GM18909 (cell line): ENCODE measurements around the gene XPR1.
"Not testable (repeated sequence)": the region's sequence is repeated elsewhere in the genome, so short reads cannot be mapped to it uniquely, and the experiment has no call there.

Experiments used
- ATAC-seq: cut with Tn5 transposase; IDR thresholded peaks from one replicate; pipeline ENCODE4 v1.9.1; 2021; ENCODE audit warnings: mild to moderate bottlenecking; ENCODE audit not compliant: unreplicated experiment, poor library complexity

XPR1 gene

DNA sequence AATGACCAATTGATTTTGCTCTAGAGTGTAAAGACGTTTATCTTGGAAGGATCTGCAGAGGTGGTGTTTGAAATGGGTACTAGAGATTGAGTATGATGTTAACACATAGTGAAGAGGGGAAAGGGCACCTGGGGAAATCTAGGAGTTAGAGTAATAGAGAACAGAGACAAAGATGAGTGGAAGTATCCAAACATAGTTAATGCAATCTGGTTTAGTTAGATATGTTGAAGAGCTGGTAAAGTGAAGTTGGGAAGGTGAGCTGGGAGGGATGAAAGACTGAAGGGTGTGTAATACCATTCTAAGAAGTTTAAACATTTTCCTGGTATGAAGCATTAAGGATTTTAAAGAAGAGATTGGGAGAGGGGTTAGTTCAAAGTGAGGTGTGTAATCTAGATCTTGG, 11.0 kb downstream of the XPR1 start:
- no peak for ATAC-seq

DNA sequence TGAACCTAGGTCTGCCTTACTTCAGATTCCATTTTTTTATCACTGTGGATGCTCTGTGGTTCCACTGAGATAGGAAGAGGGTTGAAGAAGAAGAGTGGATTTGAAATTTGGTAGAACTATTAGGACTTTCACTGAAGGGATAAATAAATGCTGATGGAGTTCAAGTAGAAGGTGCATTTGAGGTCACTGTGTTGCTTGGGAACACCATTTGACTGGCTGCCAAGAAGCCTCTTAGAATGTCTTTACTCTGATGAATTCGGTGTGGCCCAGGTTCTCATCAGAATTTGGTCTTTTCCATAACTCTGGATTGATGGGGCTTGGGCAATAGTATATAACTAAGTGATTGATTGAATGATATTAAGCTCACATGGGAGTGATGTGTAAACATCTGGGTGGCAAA, 11.9 kb downstream of the XPR1 start:
- ATAC-seq: no peak

- ATAC-seq: no peak
Measured at GRCh38 chr1:180644526-180645192, 12.8 kb downstream of the XPR1 start.

DNA sequence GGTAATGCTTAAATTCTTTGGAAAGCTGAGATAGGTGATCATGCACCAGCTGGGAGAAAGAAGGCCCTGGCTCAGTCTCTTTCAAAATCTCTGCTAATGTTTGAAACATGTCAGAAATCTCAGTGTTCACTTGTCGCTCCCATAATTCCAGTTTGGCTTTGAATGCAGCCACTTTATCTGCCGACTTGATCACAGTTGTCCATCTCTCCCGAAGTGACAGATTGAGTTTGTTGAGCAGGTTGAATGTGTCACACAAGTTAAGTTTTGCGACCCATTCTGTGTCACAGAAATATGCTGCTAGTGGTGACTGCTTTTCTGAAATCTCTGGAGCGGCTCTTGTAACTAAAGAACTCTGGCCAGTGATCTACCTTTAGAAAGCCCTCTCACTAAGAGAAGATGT, 13.4 kb downstream of the XPR1 start:
- ATAC-seq: not testable (repeated sequence)

DNA sequence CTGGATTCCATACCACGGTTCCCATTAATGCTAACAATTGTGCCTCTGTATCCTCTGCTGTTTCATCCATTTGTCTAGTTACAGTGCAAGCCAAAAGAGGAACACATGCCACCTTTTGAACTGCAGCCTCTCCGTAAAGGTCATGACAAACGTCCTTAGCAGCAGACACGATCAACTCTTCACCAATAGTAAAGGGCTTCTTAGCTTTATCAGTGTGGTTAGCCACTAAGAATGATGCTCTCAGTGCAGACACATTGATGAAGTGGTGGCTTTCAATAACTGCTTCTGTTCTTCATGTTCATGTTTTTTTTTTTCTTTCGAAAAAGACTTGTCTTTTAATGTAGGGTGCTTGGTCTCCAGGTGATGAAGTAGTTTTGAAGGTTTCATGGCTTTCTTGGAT, 14.3 kb downstream of the XPR1 start:
- no peak for ATAC-seq

DNA sequence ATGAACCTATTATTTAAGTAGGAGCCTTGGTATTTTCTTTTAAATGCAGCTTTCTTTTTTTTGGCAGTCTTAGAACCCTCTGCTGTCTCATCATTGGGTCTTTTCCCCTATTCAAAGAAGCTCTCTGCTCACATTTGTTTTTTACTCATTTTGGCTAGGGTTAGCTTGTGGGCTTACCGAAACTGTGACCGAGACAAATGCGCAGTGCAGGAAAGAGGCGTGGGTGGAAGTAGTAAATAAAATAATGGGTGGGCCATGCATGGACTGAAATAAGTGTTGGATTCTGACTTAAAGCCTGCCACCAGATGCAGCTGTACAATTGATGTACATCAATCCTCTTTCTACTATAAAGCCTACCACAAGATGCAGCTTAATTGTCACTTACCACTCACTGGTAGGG, 14.7 kb downstream of the XPR1 start:
- ATAC-seq: no peak

DNA sequence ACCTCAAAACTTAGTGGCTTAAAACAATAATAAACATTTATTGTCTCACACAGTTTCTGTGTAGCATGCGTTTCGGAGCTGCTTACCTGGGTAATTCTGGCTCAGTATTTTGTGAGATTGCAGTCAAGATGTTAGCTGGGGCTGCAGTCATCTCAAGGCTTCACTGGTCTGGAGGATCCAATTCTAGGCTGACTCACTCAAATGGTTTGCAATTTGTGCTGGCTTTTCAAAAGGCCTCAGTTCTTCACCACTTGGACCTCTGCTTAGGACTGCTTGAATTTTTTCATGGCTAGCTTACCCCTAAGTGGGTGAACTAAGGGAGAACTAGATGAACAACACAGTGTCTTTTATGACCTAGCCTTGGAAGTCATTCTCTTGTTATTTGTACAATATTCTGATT, 21.0 kb downstream of the XPR1 start:
- ATAC-seq: no peak

GRCh38 chr1:180662709-180663108, 30.9 kb downstream of the XPR1 start:
- ATAC-seq: no peak

GRCh38 chr1:180670681-180671080, 38.9 kb downstream of the XPR1 start:
- ATAC-seq: no peak

DNA sequence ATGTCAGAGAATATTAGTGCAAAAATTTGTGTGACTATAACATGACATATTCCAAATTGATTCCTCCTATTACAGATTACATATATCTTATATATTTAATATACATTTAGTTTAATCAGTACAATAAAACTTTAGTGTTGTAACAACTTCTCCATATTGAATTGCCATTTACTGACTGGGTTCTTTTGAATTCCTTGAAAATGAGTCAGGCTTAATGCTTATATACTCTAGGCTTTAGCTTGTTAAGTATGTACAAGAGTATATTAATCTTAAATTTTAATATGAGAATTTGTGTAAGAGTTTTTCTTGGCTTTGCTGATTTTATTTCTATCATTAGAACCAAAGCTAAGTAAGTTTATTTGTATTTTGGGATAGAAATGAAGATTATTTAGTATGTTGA, 40.3 kb downstream of the XPR1 start:
- no peak for ATAC-seq

- ATAC-seq: no peak
Measured at GRCh38 chr1:180672505-180672904, 40.7 kb downstream of the XPR1 start.

GRCh38 chr1:180674603-180675530, 43.0 kb downstream of the XPR1 start:
- no peak for ATAC-seq

DNA sequence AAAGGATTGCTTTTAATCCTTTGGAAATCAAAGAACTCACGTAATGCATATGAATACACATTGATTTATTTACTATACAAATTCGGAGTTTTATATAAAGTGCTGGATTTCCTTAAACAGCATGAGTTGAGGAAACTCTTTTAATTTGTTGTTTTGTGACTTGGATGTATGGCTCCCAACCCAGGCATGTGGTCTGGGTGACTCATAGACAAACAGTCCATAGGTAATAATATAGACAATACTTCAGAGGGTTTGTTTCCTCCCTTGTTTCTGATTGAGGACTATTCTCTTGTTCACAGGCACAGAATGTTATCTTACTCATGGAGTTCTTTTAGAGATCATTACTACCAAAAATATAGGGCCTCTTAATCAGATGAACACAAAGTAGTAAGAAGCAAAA, 43.8 kb downstream of the XPR1 start:
- ATAC-seq: no peak

DNA sequence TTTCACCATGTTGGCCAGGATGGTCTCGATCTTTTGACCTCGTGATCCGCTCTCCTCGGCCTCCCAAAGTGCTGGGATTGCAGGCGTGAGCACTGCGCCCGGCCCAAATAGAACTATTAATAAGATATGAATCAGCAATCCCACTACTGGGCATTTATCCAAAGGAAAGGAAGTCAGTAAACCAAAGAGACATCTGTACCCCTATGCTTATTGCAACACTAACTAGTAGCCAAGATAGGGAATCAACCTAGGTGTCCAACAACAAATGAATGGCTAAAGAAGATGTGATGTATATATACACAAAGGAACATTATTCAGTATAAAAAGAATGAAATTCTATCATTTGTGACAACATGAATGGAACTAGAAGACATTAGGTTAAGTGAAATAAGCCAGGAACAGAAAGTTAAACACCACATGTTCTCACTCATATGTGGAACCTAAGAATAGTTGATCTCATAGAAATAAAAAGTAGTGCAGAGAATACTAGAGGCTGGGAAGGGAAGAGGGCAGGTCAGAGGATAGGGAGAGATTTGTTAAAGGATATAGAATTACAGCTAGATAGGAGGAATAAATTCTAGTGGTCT, 48.8 kb downstream of the XPR1 start:
- no peak for ATAC-seq

GRCh38 chr1:180683117-180683516, 51.3 kb downstream of the XPR1 start:
- not testable (repeated sequence) for ATAC-seq

DNA sequence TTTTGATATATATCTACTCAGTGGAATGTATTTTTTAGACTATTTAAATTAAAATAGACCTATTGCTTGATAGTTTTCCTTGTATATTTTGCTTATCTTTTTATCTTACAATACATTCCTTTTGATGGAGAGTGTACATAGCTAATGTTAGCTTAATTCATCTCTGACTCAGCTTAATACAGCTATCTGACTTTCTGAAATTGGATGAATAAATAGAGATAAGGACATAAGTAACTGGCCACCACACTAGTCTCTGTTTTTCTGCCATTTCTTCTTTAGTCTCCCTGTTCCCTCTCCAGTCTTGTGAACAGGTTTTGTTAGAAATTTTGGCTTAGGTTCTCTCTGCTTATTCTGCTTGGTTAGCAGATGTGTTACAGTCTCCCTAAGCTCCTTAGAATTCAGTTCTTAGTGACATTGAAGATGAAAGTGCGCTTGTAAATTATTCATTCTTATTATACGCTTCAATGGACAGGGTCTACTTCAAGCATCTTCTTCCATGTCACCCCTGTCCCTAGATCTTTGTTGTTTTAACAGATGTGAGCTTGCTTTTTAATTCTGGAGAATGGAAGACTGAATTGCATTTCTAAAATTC, 59.6 kb downstream of the XPR1 start:
- ATAC-seq: no peak

DNA sequence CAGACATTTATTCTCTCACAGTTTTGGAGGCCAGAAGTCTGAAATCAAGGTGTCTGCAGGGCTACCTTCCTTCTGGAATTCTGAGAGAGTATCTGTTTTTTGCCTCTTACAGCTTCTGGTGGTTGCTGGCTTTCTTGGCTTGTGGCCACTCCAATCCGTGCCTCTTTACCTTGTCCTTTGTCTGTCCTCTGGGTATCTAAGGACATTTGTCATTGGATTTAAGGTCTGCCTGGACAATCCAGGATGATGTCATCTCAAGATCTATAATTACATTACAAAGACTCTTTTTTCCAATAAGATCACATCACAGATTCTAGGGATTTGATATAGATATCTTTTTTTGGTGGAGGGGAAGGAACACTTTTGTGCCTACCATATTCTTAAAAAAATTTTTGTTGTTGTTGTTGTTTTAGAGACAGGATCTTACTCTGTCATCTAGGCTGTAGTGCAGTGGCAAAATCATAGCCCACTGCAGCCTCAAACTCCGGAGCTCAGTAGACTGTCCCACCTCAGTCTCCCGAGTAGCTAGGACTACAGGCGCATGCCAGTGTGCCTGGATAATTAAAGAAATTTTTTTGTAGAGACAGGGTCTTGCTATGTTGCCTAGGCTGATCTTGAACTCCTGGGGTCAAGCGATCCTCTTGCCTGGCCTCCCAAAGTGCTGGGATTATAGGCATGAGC, 61.9 kb downstream of the XPR1 start:
- ATAC-seq: no peak

DNA sequence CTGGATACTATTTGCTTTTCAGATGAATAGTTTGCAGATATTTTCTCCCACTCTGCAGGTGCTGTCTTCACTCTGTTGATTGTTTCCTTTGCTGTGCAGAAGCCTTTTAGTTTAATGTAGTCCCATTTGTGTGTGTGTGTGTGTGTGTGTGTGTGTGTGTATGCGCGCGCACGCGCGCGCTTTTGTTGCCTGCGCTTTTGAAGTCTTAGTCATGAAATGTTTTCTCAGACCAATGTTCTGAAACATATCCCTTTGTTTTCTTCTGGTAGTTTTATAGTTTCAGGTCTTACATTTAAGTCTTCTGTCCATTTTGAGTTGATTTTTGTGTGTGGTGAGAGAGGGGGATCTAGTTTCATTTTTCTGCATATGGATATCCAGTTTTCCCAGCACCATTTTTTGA, 63.5 kb downstream of the XPR1 start:
- no peak for ATAC-seq

GRCh38 chr1:180696361-180696760, 64.5 kb downstream of the XPR1 start:
- ATAC-seq: no peak

- no peak for ATAC-seq
Measured at GRCh38 chr1:180698580-180698979, 66.8 kb downstream of the XPR1 start.
